ENCODE measurements around the gene SLC18A2.

SLC18A2 gene

DNA sequence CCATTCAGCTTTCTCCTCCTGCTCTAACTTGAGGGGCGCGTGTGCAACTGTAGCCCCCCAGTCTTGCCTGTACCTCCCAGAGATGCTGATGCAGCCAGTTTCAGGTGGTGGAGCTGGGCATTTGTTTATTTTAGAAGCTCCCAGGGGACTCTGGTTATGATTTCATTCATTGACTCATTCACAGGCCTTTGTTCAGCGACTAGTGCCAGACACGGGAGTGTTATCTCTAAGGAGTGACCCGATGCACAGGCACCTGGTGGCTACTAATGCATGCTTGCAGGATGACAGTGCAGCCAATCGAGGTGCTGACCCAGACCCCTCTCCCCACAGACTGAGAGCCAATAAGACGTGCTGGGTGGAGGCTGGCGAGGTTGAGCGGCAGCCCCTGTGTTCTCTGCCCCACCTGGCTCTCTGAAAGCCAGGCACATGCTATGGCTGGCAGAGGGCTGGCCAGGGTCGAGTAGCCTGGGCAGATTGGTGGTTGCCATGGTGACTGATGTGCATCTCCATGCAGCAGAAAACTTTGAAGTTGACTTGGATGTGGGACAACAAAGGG, 19.7 kb upstream of the SLC18A2 start:
- ChIA-PET CTCF (interaction anchor here (1.6 kb wide), 1 partner anchor 98 kb away, joined by 5 read pairs; no protein-coding TSS in a partner anchor), POLR2A (ENCODE audit: low non-redundant PET) (no interaction called here)
- DNase-seq (ENCODE audit: low spot score): peak; percentile 66
- H3K27ac ChIP-seq: no peak overlapping the region
- TF ChIP-seq, protein P1, sequence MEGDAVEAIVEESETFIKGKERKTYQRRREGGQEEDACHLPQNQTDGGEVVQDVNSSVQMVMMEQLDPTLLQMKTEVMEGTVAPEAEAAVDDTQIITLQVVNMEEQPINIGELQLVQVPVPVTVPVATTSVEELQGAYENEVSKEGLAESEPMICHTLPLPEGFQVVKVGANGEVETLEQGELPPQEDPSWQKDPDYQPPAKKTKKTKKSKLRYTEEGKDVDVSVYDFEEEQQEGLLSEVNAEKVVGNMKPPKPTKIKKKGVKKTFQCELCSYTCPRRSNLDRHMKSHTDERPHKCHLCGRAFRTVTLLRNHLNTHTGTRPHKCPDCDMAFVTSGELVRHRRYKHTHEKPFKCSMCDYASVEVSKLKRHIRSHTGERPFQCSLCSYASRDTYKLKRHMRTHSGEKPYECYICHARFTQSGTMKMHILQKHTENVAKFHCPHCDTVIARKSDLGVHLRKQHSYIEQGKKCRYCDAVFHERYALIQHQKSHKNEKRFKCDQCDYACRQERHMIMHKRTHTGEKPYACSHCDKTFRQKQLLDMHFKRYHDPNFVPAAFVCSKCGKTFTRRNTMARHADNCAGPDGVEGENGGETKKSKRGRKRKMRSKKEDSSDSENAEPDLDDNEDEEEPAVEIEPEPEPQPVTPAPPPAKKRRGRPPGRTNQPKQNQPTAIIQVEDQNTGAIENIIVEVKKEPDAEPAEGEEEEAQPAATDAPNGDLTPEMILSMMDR (conservative IDR thresholded peaks at IDR 0.05; ENCODE audit: low read depth): no peak

DNA sequence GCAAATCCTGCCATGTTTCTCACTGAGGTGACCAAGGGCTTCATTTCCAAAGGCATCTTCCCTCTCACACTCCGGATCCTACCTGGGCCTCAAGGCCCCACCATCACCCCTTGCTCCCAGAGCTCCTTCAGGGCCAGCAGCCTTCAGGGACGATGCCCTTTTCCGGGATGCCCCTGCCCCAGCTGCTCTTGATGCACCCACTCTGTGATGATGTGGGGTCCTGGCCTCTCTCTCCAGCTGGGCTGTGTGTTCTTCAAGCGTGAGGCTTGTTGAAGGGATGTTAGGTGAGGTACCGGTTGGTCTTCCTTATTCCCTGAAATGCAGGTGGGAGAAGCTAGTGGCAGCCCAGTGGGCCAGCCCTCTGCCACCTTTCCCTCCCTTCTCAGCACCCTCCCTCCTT, 18.4 kb upstream of the SLC18A2 start:
- CTCF ChIA-PET: interaction anchor here (0.6 to 0.8 kb wide), 4 partner anchors 10 to 233 kb away, joined by 3 to 5 read pairs (median 3); no protein-coding TSS in a partner anchor
- TF ChIP-seq, protein P1 (conservative IDR thresholded peaks at IDR 0.05; ENCODE audit: low read depth): no peak
- POLR2A ChIA-PET (ENCODE audit: low non-redundant PET): no interaction called here
- no peak for DNase-seq (ENCODE audit: low spot score)
- H3K27ac ChIP-seq: no peak overlapping the region

DNA sequence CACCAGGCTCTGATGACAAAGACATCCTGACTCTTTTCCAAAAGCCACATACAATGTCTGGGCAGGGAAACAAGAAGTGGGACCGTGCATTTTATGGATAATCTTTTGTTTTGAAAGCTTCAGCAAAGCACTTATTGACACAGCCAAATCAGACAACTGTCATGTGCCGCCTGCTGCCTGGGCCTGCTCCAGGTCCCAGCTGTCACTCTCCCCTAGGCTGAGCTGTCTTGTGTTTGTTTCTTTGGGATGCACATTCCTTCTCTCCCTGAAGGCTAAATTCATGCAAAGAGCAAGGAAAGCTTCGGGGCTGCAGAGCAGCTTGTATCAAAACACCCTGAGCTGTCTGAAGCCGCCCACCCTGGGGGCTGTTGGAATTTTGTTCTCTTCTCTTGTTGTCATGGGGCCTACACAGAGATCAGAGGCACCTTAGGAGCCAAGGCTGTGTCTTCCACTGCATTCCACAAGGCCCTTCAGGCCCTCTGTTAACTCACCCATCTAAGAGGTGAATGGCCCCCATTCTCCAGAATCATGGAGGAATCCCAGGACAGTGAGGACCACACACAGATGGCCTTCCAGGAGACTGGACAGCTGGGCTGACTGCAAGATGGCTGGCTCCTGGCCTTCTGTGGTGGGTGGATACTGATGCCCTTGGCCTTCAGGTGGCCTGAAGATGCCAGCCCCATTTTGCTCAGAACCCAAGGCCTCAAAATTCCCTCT, 17.8 kb upstream of the SLC18A2 start:
- H3K27ac ChIP-seq: no peak overlapping the region
- CTCF ChIA-PET: interaction anchor here (0.6 to 0.8 kb wide), 3 partner anchors 96 to 208 kb away, joined by 3 to 5 read pairs (median 3); no protein-coding TSS in a partner anchor
- no peak for DNase-seq (ENCODE audit: low spot score)
- TF ChIP-seq, protein P1 (conservative IDR thresholded peaks at IDR 0.05; ENCODE audit: low read depth): no peak
- POLR2A ChIA-PET (ENCODE audit: low non-redundant PET): no interaction called here

DNA sequence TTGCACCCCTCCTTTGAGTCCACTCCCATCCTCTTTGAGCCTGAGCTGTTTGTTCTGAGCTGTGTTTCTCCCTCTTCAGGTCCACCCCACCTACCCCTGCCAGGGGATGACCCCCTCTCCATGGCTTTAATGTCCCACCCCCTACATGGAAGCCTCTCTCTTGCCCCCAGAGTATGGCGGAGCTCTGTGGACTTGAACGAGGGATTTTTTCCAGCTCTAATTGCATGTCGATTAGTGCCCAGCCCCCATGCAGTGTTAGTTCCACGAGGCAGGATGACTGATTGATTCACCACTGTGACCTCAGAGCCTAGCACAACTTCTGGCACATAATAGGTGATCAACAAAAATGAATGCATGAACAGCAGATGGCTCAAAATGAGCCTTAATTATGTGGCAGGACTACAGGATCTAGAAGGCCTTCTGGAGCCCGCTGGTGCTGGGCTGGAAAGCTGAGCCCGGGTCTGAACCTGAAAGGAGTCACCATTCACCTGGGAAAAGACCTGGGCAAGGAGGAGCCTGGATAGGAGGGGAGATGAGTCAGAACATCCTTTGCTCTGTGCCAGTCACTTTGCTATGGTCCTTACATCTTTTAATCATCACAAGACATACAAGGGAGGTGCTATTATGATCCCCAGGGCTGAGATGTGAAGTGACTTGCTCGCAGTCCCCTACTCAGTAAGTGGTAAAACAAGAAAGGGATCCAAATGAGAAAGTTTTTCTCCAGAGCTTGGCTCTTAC, 17.1 kb upstream of the SLC18A2 start:
- ChIA-PET CTCF (interaction anchor here (0.6 to 1.0 kb wide), 2 partner anchors 8 to 208 kb away, joined by 3 read pairs; no protein-coding TSS in a partner anchor), POLR2A (ENCODE audit: low non-redundant PET) (no interaction called here)
- no peak overlapping the region for H3K27ac ChIP-seq
- TF ChIP-seq, protein P1 (conservative IDR thresholded peaks at IDR 0.05; ENCODE audit: low read depth): no peak
- peak; percentile 32 for DNase-seq (ENCODE audit: low spot score)

DNA sequence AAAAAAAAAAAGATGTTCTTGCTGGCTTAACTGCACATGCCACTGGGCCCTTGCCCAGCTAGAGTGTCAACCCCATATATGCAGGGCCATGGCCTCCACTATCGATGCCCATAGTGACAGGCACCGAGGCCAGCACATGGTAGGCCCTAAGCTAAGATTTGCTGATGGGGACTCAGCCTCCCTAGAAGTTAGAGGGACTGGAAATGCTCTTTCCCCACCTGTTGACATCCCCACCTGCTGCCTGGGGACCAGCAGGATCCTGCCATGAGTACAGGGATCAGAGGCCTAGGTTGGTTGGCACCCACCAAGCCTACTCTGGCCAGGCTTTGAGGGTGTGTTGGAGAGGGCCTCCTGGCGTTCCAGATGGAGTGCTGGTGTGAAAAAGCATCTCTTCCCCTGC, 16.0 kb upstream of the SLC18A2 start:
- DNase-seq (ENCODE audit: low spot score): no peak
- POLR2A ChIA-PET (ENCODE audit: low non-redundant PET): no interaction called here
- TF ChIP-seq, protein P1 (conservative IDR thresholded peaks at IDR 0.05; ENCODE audit: low read depth): no peak
- CTCF ChIA-PET: interaction anchor here (0.5 to 2.3 kb wide), 3 partner anchors 8 to 802 kb away, joined by 3 to 17 read pairs (median 3); no protein-coding TSS in a partner anchor
- H3K27ac ChIP-seq: no peak overlapping the region

DNA sequence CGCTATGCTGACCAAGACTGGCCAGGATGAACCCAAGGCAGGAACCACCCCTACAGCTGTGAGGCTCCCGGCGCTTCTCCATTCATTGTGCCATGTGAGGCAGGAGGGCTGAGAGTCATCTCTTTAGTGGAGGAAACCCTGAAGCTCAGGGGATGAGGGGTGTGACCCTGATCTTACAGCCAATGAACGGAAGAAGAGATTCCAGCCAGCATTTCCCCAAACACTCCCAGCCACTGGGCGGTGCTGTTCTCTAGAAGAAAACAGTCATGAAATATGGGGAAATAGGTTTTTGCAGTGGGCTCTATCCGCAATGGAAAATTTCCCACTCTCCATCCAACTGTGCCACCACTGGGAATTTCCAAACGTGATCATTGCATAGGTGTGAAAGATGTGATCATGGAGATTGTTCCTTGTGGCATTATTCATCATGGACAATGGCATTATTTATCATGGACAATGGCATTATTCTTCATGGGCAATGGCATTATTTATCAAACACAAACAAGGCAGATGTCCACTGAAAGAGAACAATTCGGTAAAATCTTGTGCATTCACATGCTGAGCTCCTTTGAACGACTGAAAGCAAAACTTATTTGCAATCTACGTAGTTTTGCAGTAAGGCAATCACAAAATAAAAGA, 14.0 kb upstream of the SLC18A2 start:
- DNase-seq (ENCODE audit: low spot score): peak; percentile 49
- TF ChIP-seq, protein P1 (conservative IDR thresholded peaks at IDR 0.05; ENCODE audit: low read depth): no peak

More for the DNA sequence above, 14.0 kb upstream of the SLC18A2 start:
- ChIA-PET POLR2A (ENCODE audit: low non-redundant PET) (interaction anchor here (0.8 kb wide), 1 partner anchor 10 kb away, joined by 3 read pairs; no protein-coding TSS in a partner anchor), CTCF (interaction anchor here (2.3 kb wide), 1 partner anchor 10 kb away, joined by 17 read pairs; no protein-coding TSS in a partner anchor)
- no peak overlapping the region for H3K27ac ChIP-seq

Data from RWPE1 (cell line).